Lower leg skin (tissue), 4 donors: ENCODE measurements around the gene ANKHD1. TPM values are rescaled to one million over a fixed set of nuclear protein-coding genes. Genes with fewer than 3 reads are reported as not detected.

Experiments used
- DNase-seq, 2 donors: peaks; one replicate each; pipeline ENCODE4 v3.0.0-alpha.2; 2019; ENCODE audit warnings: low spot score in 2 of 2
- H3K4me3 ChIP-seq: fragments of 200-600 bp; sonication (generic); 2 replicates; pipeline ENCODE4 v1.5.1; 2017; ENCODE audit warnings: mild to moderate bottlenecking, low read depth; ENCODE audit not compliant: poor library complexity, severe bottlenecking
- CTCF ChIP-seq, 3 donors: fragments of 450-650 bp; IDR thresholded peaks; one replicate each; pipeline ENCODE4 v1.5.1; 2016; ENCODE audit warnings: antibody characterized with exemption in 3 of 3, mild to moderate bottlenecking in 3 of 3, moderate library complexity in 2 of 3
- POLR2A ChIP-seq, 2 donors: fragments of 450-650 bp; IDR thresholded peaks; one replicate each; pipeline ENCODE4 v1.6.1; 2016 to 2017; ENCODE audit warnings: antibody characterized with exemption in 2 of 2, mild to moderate bottlenecking in 1 of 2, moderate library complexity in 1 of 2
- WGBS, 2 donors: methylation state at CpG; one replicate each; pipeline ENCODE4 v1.1.5; 2018; 5-methylcytosine and 5-hydroxymethylcytosine counted together
- intact Hi-C: fragments of 100-400 bp; cut with DNase I; formaldehyde crosslinking; loops from one replicate; pipeline ENCODE4 v1.15.0; 2023; ENCODE audit warnings: low total_unique reads
- total RNA-seq, 4 donors: library from RNA; depleted of rRNA; stranded (reverse); fragments of >200 nt; gene quantifications; one replicate each; pipeline ENCODE4 v1.1.0, GENCODE V29; 2016

The ANKHD1 gene
- total RNA-seq, 4 donors from 2014 or later, result 73.6 to 165 (median 101) TPM

- DNase-seq, result no peak
- no peak for TF ChIP-seq POLR2A (IDR thresholded peaks at IDR 0.05)
- no peak for TF ChIP-seq CTCF (IDR thresholded peaks at IDR 0.05)
- no peak overlapping the region for H3K4me3 ChIP-seq
- WGBS, 2 donors, result 45 to 53% methylated on average over 2 of the region's 2 CpGs
- intact Hi-C loops, result no loop called here
Observed at GRCh38 chr5:140554454-140554853, 152.8 kb downstream of the ANKHD1 start.

- TF ChIP-seq POLR2A (IDR thresholded peaks at IDR 0.05), result no peak
- no peak for TF ChIP-seq CTCF (IDR thresholded peaks at IDR 0.05)
- WGBS, 2 donors, result 72 to 77% methylated on average over 1 of the region's 1 CpG
- H3K4me3 ChIP-seq, result no peak overlapping the region
- intact Hi-C loops, result no loop called here
- no peak for DNase-seq
Observed at GRCh38 chr5:140555747-140556312, 154.2 kb downstream of the ANKHD1 start.

- no peak for TF ChIP-seq POLR2A (IDR thresholded peaks at IDR 0.05)
- TF ChIP-seq CTCF (IDR thresholded peaks at IDR 0.05), result no peak
- H3K4me3 ChIP-seq, result peak overlapping the region; percentile 87
- 5 to 6% methylated on average over 6 of the region's 6 CpGs for WGBS, 2 donors
- intact Hi-C loops, result no loop called here
- no peak for DNase-seq
Observed at GRCh38 chr5:140556438-140556837, 154.8 kb downstream of the ANKHD1 start.

- DNase-seq, result peak; percentile 93 to 99
- intact Hi-C loops, result no loop called here
- TF ChIP-seq POLR2A (IDR thresholded peaks at IDR 0.05) (peak in 1 of 2 donors; percentile 40), CTCF (IDR thresholded peaks at IDR 0.05) (no peak)
- H3K4me3 ChIP-seq, result peak within 1 kb of the TSS; percentile 87
- WGBS, 2 donors, result 1 to 2% methylated on average over 6 to 37 of the region's 46 CpGs
Observed at GRCh38 chr5:140557136-140557805, 155.6 kb downstream of the ANKHD1 start, which contains the start of gene SRA1. Gene SRA1 (minus strand): TSS chr5:140557473. CDS start chr5:140557452, 21 bp downstream.

GRCh38 chr5:140557965-140558364 is 156.3 kb downstream of the ANKHD1 start:
- 89 to 96% methylated on average over 3 of the region's 3 CpGs for WGBS, 2 donors

More at GRCh38 chr5:140557965-140558364, 156.3 kb downstream of the ANKHD1 start:
- no peak for TF ChIP-seq POLR2A (IDR thresholded peaks at IDR 0.05)
- no peak for TF ChIP-seq CTCF (IDR thresholded peaks at IDR 0.05)
- no peak overlapping the region for H3K4me3 ChIP-seq
- intact Hi-C loops, result no loop called here
- DNase-seq, result no peak
